ENCODE measurements around the gene LAMC3. TPM values are rescaled to one million over a fixed set of nuclear protein-coding genes. Genes with fewer than 3 reads are reported as not detected.

The LAMC3 gene
- total RNA-seq, 2 experiments from 2014 or later, result not detected

- H3K4me3 Mint-ChIP-seq, result no peak overlapping the region
- H3K27me3 Mint-ChIP-seq (ENCODE audit: low read depth), result no peaks in the 10 kb centered on the region
- ATAC-seq, result no peak
- CTCF ChIA-PET, result interaction anchor here (0.6 to 1.4 kb wide), 5 partner anchors 9 to 288 kb away, joined by 3 to 5 read pairs (median 4); no protein-coding TSS in a partner anchor
- no peak for DNase-seq
- peaks cover 2% of the 10 kb centered on the region for H3K4me1 Mint-ChIP-seq (ENCODE audit: low read depth)
- no peaks in the 10 kb centered on the region for H3K36me3 Mint-ChIP-seq (ENCODE audit: low read depth)
- POLR2A ChIA-PET, result no interaction called here
- no peaks in the 10 kb centered on the region for H3K9me3 Mint-ChIP-seq (ENCODE audit: insufficient read depth)
- H3K27ac Mint-ChIP-seq, result no peak overlapping the region
Observed at GRCh38 chr9:131048820-131049219, 39.8 kb downstream of the LAMC3 start.

GRCh38 chr9:131049829-131050715 is 41.1 kb downstream of the LAMC3 start:
- no peaks in the 10 kb centered on the region for H3K27me3 Mint-ChIP-seq (ENCODE audit: low read depth)
- no peaks in the 10 kb centered on the region for H3K36me3 Mint-ChIP-seq (ENCODE audit: low read depth)
- no peak for ATAC-seq
- POLR2A ChIA-PET, result no interaction called here
- no peak for DNase-seq
- H3K27ac Mint-ChIP-seq, result no peak overlapping the region
- peaks cover 2% of the 10 kb centered on the region for H3K4me1 Mint-ChIP-seq (ENCODE audit: low read depth)
- CTCF ChIA-PET, result interaction anchor here (1.1 to 1.4 kb wide), 3 partner anchors 7 to 286 kb away, joined by 4 to 5 read pairs (median 5); no protein-coding TSS in a partner anchor
- H3K9me3 Mint-ChIP-seq (ENCODE audit: insufficient read depth), result no peaks in the 10 kb centered on the region
- no peak overlapping the region for H3K4me3 Mint-ChIP-seq

GRCh38 chr9:131050831-131051230 is 41.9 kb downstream of the LAMC3 start:
- no peak overlapping the region for H3K4me3 Mint-ChIP-seq
- POLR2A ChIA-PET, result interaction anchor here (0.6 kb wide), 1 partner anchor 11 kb away, joined by 3 read pairs; no protein-coding TSS in a partner anchor
- DNase-seq (no peak), ATAC-seq (no peak)
- H3K9me3 Mint-ChIP-seq (ENCODE audit: insufficient read depth), result no peaks in the 10 kb centered on the region
- no peak overlapping the region for H3K27ac Mint-ChIP-seq
- no peaks in the 10 kb centered on the region for H3K36me3 Mint-ChIP-seq (ENCODE audit: low read depth)
- H3K4me1 Mint-ChIP-seq (ENCODE audit: low read depth), result peaks cover 2% of the 10 kb centered on the region
- CTCF ChIA-PET, result no interaction called here
- no peaks in the 10 kb centered on the region for H3K27me3 Mint-ChIP-seq (ENCODE audit: low read depth)

GRCh38 chr9:131051592-131052517 is 42.9 kb downstream of the LAMC3 start:
- ChIA-PET POLR2A (no interaction called here), CTCF (interaction anchor here (0.7 kb wide), 1 partner anchor 47 kb away, joined by 3 read pairs; no protein-coding TSS in a partner anchor)
- no peak for DNase-seq
- Mint-ChIP-seq H3K4me3 (no peak overlapping the region), H3K9me3 (ENCODE audit: insufficient read depth) (no peaks in the 10 kb centered on the region), H3K4me1 (ENCODE audit: low read depth) (no peaks in the 10 kb centered on the region), H3K27me3 (ENCODE audit: low read depth) (no peaks in the 10 kb centered on the region), H3K36me3 (ENCODE audit: low read depth) (no peaks in the 10 kb centered on the region), H3K27ac (no peak overlapping the region)
- ATAC-seq, result no peak

- DNase-seq (no peak), ATAC-seq (no peak)
- Mint-ChIP-seq H3K9me3 (ENCODE audit: insufficient read depth) (no peaks in the 10 kb centered on the region), H3K4me1 (ENCODE audit: low read depth) (no peaks in the 10 kb centered on the region), H3K27me3 (ENCODE audit: low read depth) (no peaks in the 10 kb centered on the region), H3K36me3 (ENCODE audit: low read depth) (no peaks in the 10 kb centered on the region), H3K4me3 (no peak overlapping the region), H3K27ac (no peak overlapping the region)
- CTCF ChIA-PET, result interaction anchor here (0.8 to 1.2 kb wide), 2 partner anchors 10 to 88 kb away, joined by 3 to 4 read pairs; no protein-coding TSS in a partner anchor
- POLR2A ChIA-PET, result no interaction called here
Observed at GRCh38 chr9:131053896-131054295, 44.9 kb downstream of the LAMC3 start.

GRCh38 chr9:131056781-131057506 is 48.0 kb downstream of the LAMC3 start:
- Mint-ChIP-seq H3K27ac (no peak overlapping the region), H3K27me3 (ENCODE audit: low read depth) (no peaks in the 10 kb centered on the region), H3K4me3 (no peak overlapping the region), H3K36me3 (ENCODE audit: low read depth) (no peaks in the 10 kb centered on the region), H3K9me3 (ENCODE audit: insufficient read depth) (no peaks in the 10 kb centered on the region), H3K4me1 (ENCODE audit: low read depth) (no peaks in the 10 kb centered on the region)
- ChIA-PET CTCF (interaction anchor here (0.6 to 2.6 kb wide), 16 partner anchors 8 to 609 kb away, joined by 3 to 21 read pairs (median 4); partner anchors contain the start of gene NUP214), POLR2A (interaction anchor here (0.6 kb wide), 1 partner anchor 277 kb away, joined by 3 read pairs; no protein-coding TSS in a partner anchor)
- ATAC-seq, result no peak
- DNase-seq, result no peak

GRCh38 chr9:131060900-131061630 is 52.1 kb downstream of the LAMC3 start:
- Mint-ChIP-seq H3K27ac (no peak overlapping the region), H3K4me1 (ENCODE audit: low read depth) (no peaks in the 10 kb centered on the region), H3K4me3 (no peak overlapping the region), H3K36me3 (ENCODE audit: low read depth) (no peaks in the 10 kb centered on the region), H3K27me3 (ENCODE audit: low read depth) (no peaks in the 10 kb centered on the region), H3K9me3 (ENCODE audit: insufficient read depth) (no peaks in the 10 kb centered on the region)
- ATAC-seq (no peak), DNase-seq (no peak)
- CTCF ChIA-PET, result no interaction called here
- POLR2A ChIA-PET, result no interaction called here

- Mint-ChIP-seq H3K27me3 (ENCODE audit: low read depth) (no peaks in the 10 kb centered on the region), H3K36me3 (ENCODE audit: low read depth) (no peaks in the 10 kb centered on the region), H3K9me3 (ENCODE audit: insufficient read depth) (no peaks in the 10 kb centered on the region), H3K4me3 (no peak overlapping the region), H3K4me1 (ENCODE audit: low read depth) (no peaks in the 10 kb centered on the region), H3K27ac (no peak overlapping the region)
- ATAC-seq, result no peak
- no peak for DNase-seq
- POLR2A ChIA-PET, result no interaction called here
- CTCF ChIA-PET, result interaction anchor here (1.3 to 1.4 kb wide), 2 partner anchors 9 to 274 kb away, joined by 4 to 8 read pairs; no protein-coding TSS in a partner anchor
Observed at GRCh38 chr9:131062969-131063368, 54.0 kb downstream of the LAMC3 start.

- CTCF ChIA-PET, result no interaction called here
- no peaks in the 10 kb centered on the region for H3K27me3 Mint-ChIP-seq (ENCODE audit: low read depth)
- no peaks in the 10 kb centered on the region for H3K4me1 Mint-ChIP-seq (ENCODE audit: low read depth)
Observed at GRCh38 chr9:131065599-131065998, 56.6 kb downstream of the LAMC3 start.

GRCh38 chr9:131067625-131068024 is 58.7 kb downstream of the LAMC3 start:
- Mint-ChIP-seq H3K27me3 (ENCODE audit: low read depth) (no peaks in the 10 kb centered on the region), H3K4me3 (no peak overlapping the region), H3K9me3 (ENCODE audit: insufficient read depth) (no peaks in the 10 kb centered on the region), H3K4me1 (ENCODE audit: low read depth) (no peaks in the 10 kb centered on the region), H3K27ac (no peak overlapping the region), H3K36me3 (ENCODE audit: low read depth) (no peaks in the 10 kb centered on the region)
- ATAC-seq (no peak), DNase-seq (no peak)
- ChIA-PET CTCF (no interaction called here), POLR2A (no interaction called here)

More at GRCh38 chr9:131065599-131065998, 56.6 kb downstream of the LAMC3 start:
- ATAC-seq (no peak), DNase-seq (no peak)
- POLR2A ChIA-PET, result no interaction called here
- no peaks in the 10 kb centered on the region for H3K36me3 Mint-ChIP-seq (ENCODE audit: low read depth)
- no peak overlapping the region for H3K4me3 Mint-ChIP-seq
- no peak overlapping the region for H3K27ac Mint-ChIP-seq
- H3K9me3 Mint-ChIP-seq (ENCODE audit: insufficient read depth), result no peaks in the 10 kb centered on the region
